HK-2 (cell line): ENCODE results near the gene MUC16.

Experiments used
- DNase-seq: peaks from one replicate; pipeline ENCODE4 v3.0.0-alpha.2; 2018; ENCODE audit not compliant: unreplicated experiment

MUC16 gene

GRCh38 chr19:9009431-9009830 lies 778 bp downstream of the MUC16 start:
- no peak for DNase-seq

- DNase-seq: no peak
Observed at GRCh38 chr19:9008667-9009066, 1.5 kb downstream of the MUC16 start.

- DNase-seq: no peak
Observed at GRCh38 chr19:9000933-9001332, 9.3 kb downstream of the MUC16 start.

DNA sequence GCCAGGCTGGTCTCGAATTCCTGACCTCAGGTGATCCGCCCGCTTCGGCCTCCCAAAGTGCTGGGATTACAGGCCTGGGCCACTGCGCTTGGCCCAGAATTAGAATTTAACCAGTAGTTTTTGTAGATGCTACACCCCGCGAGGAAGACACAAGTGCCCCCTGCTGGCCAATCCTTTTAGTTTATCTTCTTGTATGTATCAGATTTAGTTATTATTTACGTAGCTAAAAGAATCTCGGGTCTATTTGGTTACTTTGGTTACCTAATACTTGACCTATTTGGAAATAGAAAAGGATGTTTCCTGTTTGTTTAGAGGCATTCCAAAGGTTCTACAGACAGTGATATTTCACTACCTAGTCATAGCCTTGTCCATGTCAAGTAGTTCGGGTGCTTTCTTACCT lies 22.0 kb downstream of the MUC16 start:
- no peak for DNase-seq

DNA sequence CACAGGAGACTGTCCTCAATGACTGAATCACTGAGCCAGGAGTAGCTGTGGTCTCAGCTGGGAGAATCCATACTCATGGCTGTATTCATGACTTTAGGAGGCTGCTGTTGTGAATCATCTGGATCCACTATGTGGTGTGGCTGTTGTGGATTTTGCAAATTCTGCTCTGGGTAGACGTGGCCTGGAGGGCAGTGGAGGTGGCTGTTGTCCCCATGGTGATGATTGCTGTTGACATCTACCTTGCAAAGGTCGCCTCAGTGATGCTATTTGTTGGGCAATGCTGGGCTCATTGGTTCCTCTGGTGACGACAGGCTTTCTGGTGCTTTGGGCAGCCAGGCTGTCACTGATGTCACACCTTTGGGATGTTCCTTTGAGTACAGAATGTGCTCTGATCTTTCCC lies 23.9 kb downstream of the MUC16 start:
- no peak for DNase-seq

GRCh38 chr19:8973501-8974091 lies 36.6 kb downstream of the MUC16 start:
- peak; percentile 13 for DNase-seq

- DNase-seq: peak; percentile 10
Observed at GRCh38 chr19:8965887-8966286, 44.3 kb downstream of the MUC16 start.
